Stimulated activated CD4-positive, alpha-beta T cell treated with anti-CD3 and anti-CD28 coated beads, TNF-alpha, amount 100 ng/mL, for 4 hours (primary cell): ENCODE data around the gene HNRNPA2B1.
"Not testable (repeated sequence)": the region's sequence is repeated elsewhere in the genome, so short reads cannot be mapped to it uniquely, and the experiment has no call there.

Source experiments
- DNase-seq, 3 experiments: peaks; one replicate each; pipeline ENCODE4 v3.0.0-alpha.2; 2020; ENCODE audit warnings: low read depth in 3 of 3

HNRNPA2B1 gene

GRCh38 chr7:26147646-26148306 is 52.8 kb downstream of the HNRNPA2B1 start:
- not testable (repeated sequence) for DNase-seq

GRCh38 chr7:26147030-26147429 is 53.5 kb downstream of the HNRNPA2B1 start:
- DNase-seq = no peak

GRCh38 chr7:26145238-26145637 is 55.3 kb downstream of the HNRNPA2B1 start:
- no peak for DNase-seq

- DNase-seq = no peak
Measured at GRCh38 chr7:26144184-26145080, 56.1 kb downstream of the HNRNPA2B1 start.

GRCh38 chr7:26143298-26144048 is 57.1 kb downstream of the HNRNPA2B1 start:
- DNase-seq = no peak

GRCh38 chr7:26141077-26141476 is 59.5 kb downstream of the HNRNPA2B1 start:
- DNase-seq = no peak

- no peak for DNase-seq
Measured at GRCh38 chr7:26140380-26140779, 60.2 kb downstream of the HNRNPA2B1 start.
